OCI-LY1 (cell line): ENCODE data around the gene UCMA.
A peak's percentile ranks its signal among the peaks of the same experiment; 100 is the strongest.

Source experiments
- H2AFZ ChIP-seq: fragments of 200-600 bp; sonication (generic), shearing (Covaris generic); 2 replicates; pipeline ENCODE4 v1.6.0; 2014; ENCODE audit warnings: antibody characterized with exemption, mild to moderate bottlenecking, low read length
- H3F3A ChIP-seq: fragments of 200-600 bp; sonication (generic), shearing (Covaris generic); 2 replicates; pipeline ENCODE4 v1.6.0; 2014; ENCODE audit warnings: mild to moderate bottlenecking, antibody characterized with exemption, low read length, moderate library complexity; ENCODE audit not compliant: insufficient read depth
- H3K27ac ChIP-seq: fragments of 200-600 bp; sonication (generic); 2 replicates; pipeline ENCODE4 v1.5.1; 2014; ENCODE audit warnings: low read length, mixed run types, mild to moderate bottlenecking, low read depth; ENCODE audit not compliant: poor library complexity, severe bottlenecking
- H3K27me3 ChIP-seq: fragments of 200-600 bp; sonication (generic); 2 replicates; pipeline ENCODE4 v1.6.0; 2014; ENCODE audit warnings: antibody characterized with exemption, mild to moderate bottlenecking, low read length, moderate library complexity; ENCODE audit not compliant: insufficient read depth
- H3K36me3 ChIP-seq: fragments of 200-600 bp; sonication (generic); 2 replicates; pipeline ENCODE4 v1.6.1; 2014; ENCODE audit warnings: mild to moderate bottlenecking, antibody characterized with exemption, low read length, moderate library complexity, mixed read lengths; ENCODE audit not compliant: insufficient read depth
- H3K4me1 ChIP-seq: fragments of 200-600 bp; sonication (generic); 2 replicates; pipeline ENCODE4 v1.5.1; 2014; ENCODE audit warnings: mild to moderate bottlenecking, low read length, moderate library complexity; ENCODE audit not compliant: insufficient read depth, severe bottlenecking
- H3K4me2 ChIP-seq: fragments of 200-600 bp; sonication (generic), shearing (Covaris generic); 2 replicates; pipeline ENCODE4 v1.6.1; 2014; ENCODE audit warnings: low read length
- H3K4me3 ChIP-seq: fragments of 200-600 bp; sonication (generic); 2 replicates; pipeline ENCODE4 v1.5.1; 2014; ENCODE audit warnings: low read length, low read depth, mild to moderate bottlenecking, mixed read lengths; ENCODE audit not compliant: poor library complexity, severe bottlenecking
- H3K79me2 ChIP-seq: fragments of 200-600 bp; shearing (Covaris generic); 2 replicates; pipeline ENCODE4 v1.6.1; 2016; ENCODE audit warnings: mixed run types, low read length, mixed read lengths; ENCODE audit not compliant: insufficient read depth
- H3K9ac ChIP-seq: fragments of 200-600 bp; sonication (generic), shearing (Covaris generic); 2 replicates; pipeline ENCODE4 v1.6.1; 2014; ENCODE audit warnings: mild to moderate bottlenecking, low read length, mixed read lengths
- H3K9me2 ChIP-seq: fragments of 200-600 bp; sonication (generic), shearing (Covaris generic); 2 replicates; pipeline ENCODE4 v1.6.1; 2014; ENCODE audit warnings: low read depth, mild to moderate bottlenecking, low read length, mixed read lengths
- H3K9me3 ChIP-seq: fragments of 200-600 bp; shearing (Covaris generic); 2 replicates; pipeline ENCODE4 v1.6.1; 2014; ENCODE audit warnings: low read length, mixed read lengths
- H4K20me1 ChIP-seq: fragments of 200-600 bp; sonication (generic), shearing (Covaris generic); 2 replicates; pipeline ENCODE4 v1.6.0; 2016; ENCODE audit warnings: mild to moderate bottlenecking, low read length; ENCODE audit not compliant: insufficient read depth
- EZH2 ChIP-seq: fragments of 200-600 bp; sonication (generic), shearing (Covaris generic); IDR thresholded peaks from 2 replicates; pipeline ENCODE4 v1.8.0; 2017; ENCODE audit warnings: borderline replicate concordance, mixed run types, mild to moderate bottlenecking, antibody characterized with exemption, low read length, moderate library complexity, mixed read lengths
- TF ChIP-seq, protein P1 (sequence below): fragments of 200-600 bp; sonication (generic), shearing (Covaris generic); IDR thresholded peaks from 2 replicates; pipeline ENCODE4 v1.5.1; 2017; ENCODE audit warnings: mild to moderate bottlenecking, antibody characterized with exemption, low read length, moderate library complexity, mixed read lengths

Gene UCMA

DNA sequence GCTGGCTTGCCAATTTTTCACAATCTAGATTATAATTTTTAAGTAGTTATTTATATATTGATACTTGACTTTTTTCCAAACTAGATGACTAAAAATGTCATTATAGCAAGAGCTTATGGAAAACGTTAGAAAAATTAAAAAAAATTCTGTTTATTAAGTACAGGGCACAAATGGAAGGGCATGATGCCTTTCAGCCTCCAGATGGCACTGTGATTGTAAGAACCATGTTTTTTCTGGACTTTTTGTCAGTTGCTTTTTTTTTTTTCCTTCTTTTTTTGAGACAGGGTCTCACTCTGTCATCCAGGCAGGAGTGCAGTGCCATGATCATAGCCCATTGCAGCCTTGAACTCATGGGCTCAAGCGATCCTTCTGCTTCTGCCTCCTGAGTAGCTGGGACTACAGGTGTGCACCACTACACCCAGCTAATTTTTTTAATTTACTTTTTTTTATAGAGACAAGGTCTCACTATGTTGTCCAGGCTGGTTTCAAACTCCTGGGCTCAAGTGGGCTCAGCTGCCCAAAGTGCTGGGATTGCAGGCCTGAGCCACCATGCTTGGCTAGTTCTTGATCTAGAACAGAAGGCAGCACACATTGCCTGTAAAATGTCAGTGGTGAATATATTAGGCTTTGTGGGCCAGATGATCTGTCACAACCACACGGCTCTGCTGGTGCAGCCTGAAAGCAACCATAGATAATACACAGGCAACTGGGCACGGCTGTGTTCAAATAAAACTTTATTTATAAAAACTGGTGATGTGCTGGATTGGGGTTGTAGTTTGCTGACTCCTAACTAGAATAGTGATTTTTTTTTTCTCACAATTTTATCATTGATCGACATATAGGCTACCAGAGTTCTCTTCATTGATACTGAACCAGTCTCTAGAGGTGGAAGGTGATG, 27.4 kb downstream of the UCMA start:
- Histone ChIP-seq H2AFZ (no peak overlapping the region), H3F3A (no peaks in the 10 kb centered on the region), H3K9me3 (no peaks in the 10 kb centered on the region), H4K20me1 (no peaks in the 10 kb centered on the region), H3K27me3 (no peaks in the 10 kb centered on the region), H3K4me1 (no peaks in the 10 kb centered on the region), H3K9ac (no peak overlapping the region), H3K27ac (no peak overlapping the region), H3K9me2 (no peaks in the 10 kb centered on the region), H3K4me2 (no peak overlapping the region), H3K79me2 (no peaks in the 10 kb centered on the region), H3K36me3 (peaks cover 73% of the 10 kb centered on the region), H3K4me3 (no peak overlapping the region)
- TF ChIP-seq, protein P1, sequence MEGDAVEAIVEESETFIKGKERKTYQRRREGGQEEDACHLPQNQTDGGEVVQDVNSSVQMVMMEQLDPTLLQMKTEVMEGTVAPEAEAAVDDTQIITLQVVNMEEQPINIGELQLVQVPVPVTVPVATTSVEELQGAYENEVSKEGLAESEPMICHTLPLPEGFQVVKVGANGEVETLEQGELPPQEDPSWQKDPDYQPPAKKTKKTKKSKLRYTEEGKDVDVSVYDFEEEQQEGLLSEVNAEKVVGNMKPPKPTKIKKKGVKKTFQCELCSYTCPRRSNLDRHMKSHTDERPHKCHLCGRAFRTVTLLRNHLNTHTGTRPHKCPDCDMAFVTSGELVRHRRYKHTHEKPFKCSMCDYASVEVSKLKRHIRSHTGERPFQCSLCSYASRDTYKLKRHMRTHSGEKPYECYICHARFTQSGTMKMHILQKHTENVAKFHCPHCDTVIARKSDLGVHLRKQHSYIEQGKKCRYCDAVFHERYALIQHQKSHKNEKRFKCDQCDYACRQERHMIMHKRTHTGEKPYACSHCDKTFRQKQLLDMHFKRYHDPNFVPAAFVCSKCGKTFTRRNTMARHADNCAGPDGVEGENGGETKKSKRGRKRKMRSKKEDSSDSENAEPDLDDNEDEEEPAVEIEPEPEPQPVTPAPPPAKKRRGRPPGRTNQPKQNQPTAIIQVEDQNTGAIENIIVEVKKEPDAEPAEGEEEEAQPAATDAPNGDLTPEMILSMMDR: peak; percentile 29; the same call in 1 of the 2 replicates
- no peak for TF ChIP-seq EZH2

DNA sequence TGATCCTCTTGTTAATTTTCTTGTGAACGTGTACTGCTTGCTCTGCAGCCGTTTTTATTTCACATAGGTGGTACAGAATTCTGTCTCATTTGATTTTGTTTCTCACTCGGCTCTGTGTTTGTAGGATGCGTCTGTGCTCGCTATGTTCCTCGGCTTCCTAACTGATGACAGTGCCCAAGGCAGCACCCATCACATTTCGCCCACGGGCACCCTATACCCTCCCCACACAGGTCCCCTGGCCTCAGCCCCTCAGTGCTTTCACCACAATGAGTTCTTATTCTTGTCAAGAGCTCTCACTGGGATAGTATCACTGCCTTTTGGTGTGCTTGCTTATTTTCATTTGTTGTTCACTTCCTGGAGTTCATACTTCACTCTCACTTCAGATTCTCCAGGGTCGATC, 28.1 kb downstream of the UCMA start:
- H2AFZ ChIP-seq: no peak overlapping the region
- peaks cover 75% of the 10 kb centered on the region for H3K36me3 ChIP-seq
- no peaks in the 10 kb centered on the region for H3K4me1 ChIP-seq
- no peak for TF ChIP-seq EZH2
- TF ChIP-seq, protein P1: no peak
- H3K79me2 ChIP-seq: no peaks in the 10 kb centered on the region
- no peak overlapping the region for H3K4me2 ChIP-seq
- H3K27ac ChIP-seq: no peak overlapping the region
- no peaks in the 10 kb centered on the region for H3F3A ChIP-seq
- H3K9me2 ChIP-seq: no peaks in the 10 kb centered on the region
- no peak overlapping the region for H3K9ac ChIP-seq
- no peaks in the 10 kb centered on the region for H3K27me3 ChIP-seq
- H4K20me1 ChIP-seq: no peaks in the 10 kb centered on the region
- no peaks in the 10 kb centered on the region for H3K9me3 ChIP-seq
- H3K4me3 ChIP-seq: no peak overlapping the region

DNA sequence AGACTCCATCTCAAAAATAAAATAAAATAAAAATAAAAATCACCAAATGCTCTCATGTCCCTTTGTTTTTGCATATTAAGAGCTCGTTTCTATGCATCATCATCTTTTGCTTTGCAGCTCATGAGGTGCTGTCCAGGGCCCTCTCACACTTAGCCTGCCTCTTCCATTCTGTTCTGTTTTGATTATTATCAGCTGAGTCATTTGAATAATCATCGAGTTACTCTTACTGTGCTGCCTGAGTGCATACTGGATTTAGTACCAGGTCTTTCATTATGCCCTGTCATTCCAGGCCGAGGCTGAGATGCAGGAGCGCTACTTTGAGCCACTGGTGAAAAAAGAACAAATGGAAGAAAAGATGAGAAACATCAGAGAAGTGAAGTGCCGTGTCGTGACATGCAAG, 33.0 kb downstream of the UCMA start:
- no peaks in the 10 kb centered on the region for H4K20me1 ChIP-seq
- no peaks in the 10 kb centered on the region for H3F3A ChIP-seq
- H3K4me2 ChIP-seq: no peak overlapping the region
- H3K4me1 ChIP-seq: no peaks in the 10 kb centered on the region
- no peak overlapping the region for H3K4me3 ChIP-seq
- H2AFZ ChIP-seq: no peak overlapping the region
- H3K79me2 ChIP-seq: no peaks in the 10 kb centered on the region
- H3K9me2 ChIP-seq: no peaks in the 10 kb centered on the region
- TF ChIP-seq EZH2: no peak
- TF ChIP-seq, protein P1: no peak
- no peak overlapping the region for H3K27ac ChIP-seq
- peaks cover 85% of the 10 kb centered on the region for H3K36me3 ChIP-seq
- no peak overlapping the region for H3K9ac ChIP-seq
- no peaks in the 10 kb centered on the region for H3K27me3 ChIP-seq
- H3K9me3 ChIP-seq: no peaks in the 10 kb centered on the region
